HFF-Myc (cell line): ENCODE results near the gene ATP6V0E2.

ENCODE experiments used
- DNase-seq: peaks from one replicate; pipeline ENCODE4 v3.0.0-alpha.2; 2011; ENCODE audit warnings: low read depth; ENCODE audit errors: extremely low read depth
- H3K4me3 ChIP-seq: replicated peaks from 2 replicates; pipeline ENCODE4 v1.5.1; 2011; ENCODE audit warnings: low read depth, mild to moderate bottlenecking, control low read depth, low read length
- CTCF ChIP-seq: IDR thresholded peaks from 2 replicates; pipeline ENCODE4 v1.5.1; 2012; ENCODE audit warnings: mild to moderate bottlenecking, low read depth, low read length, control low read depth; ENCODE audit errors: missing control alignments

Gene ATP6V0E2

GRCh38 chr7:149862156-149862555, 11.6 kb upstream of the ATP6V0E2 start:
- no peak overlapping the region for H3K4me3 ChIP-seq
- DNase-seq = no peak
- TF ChIP-seq CTCF = no peak

- DNase-seq = no peak
- no peak for TF ChIP-seq CTCF
- no peak overlapping the region for H3K4me3 ChIP-seq
Measured at GRCh38 chr7:149863500-149863899, 10.3 kb upstream of the ATP6V0E2 start.

GRCh38 chr7:149864023-149864422, 9.7 kb upstream of the ATP6V0E2 start:
- no peak overlapping the region for H3K4me3 ChIP-seq
- no peak for TF ChIP-seq CTCF
- DNase-seq = no peak

GRCh38 chr7:149864751-149865150, 9.0 kb upstream of the ATP6V0E2 start:
- H3K4me3 ChIP-seq = no peak overlapping the region
- no peak for DNase-seq
- no peak for TF ChIP-seq CTCF

GRCh38 chr7:149865437-149865836, 8.3 kb upstream of the ATP6V0E2 start:
- TF ChIP-seq CTCF = no peak
- DNase-seq = no peak
- H3K4me3 ChIP-seq = no peak overlapping the region

- DNase-seq = no peak
- H3K4me3 ChIP-seq = no peak overlapping the region
- no peak for TF ChIP-seq CTCF
Measured at GRCh38 chr7:149866139-149866778, 7.5 kb upstream of the ATP6V0E2 start.
